GM12878 (cell line): Measurements from ENCODE around the gene ENOX1. TPM values are rescaled to one million over a fixed set of nuclear protein-coding genes. Genes with fewer than 3 reads are reported as not detected.

Source experiments
- ATAC-seq: fragments of 200-7000 bp; cut with Tn5 transposase; 3 replicates; pipeline ENCODE4 v1.9.1; 2020; ENCODE audit warnings: mild to moderate bottlenecking, moderate library complexity
- BruUV-seq: library from RNA; stranded (reverse); fragments of 400-500 nt; replicated peaks from 2 replicates; lab custom pipeline; 2021; lab: Mats Ljungman, UMichigan
- CTCF ChIA-PET: fragments of 300-600 bp; sonication (Branson Sonifier 250); formaldehyde crosslinking; extraction: SDS; loops from one replicate; lab custom pipeline; 2021; ENCODE audit warnings: inconsistent platforms; lab: Yijun Ruan, JAX
- POLR2A ChIA-PET: fragments of 350-600 bp; formaldehyde crosslinking; extraction: SDS; loops from one replicate; lab custom pipeline; 2021; ENCODE audit warnings: inconsistent platforms; lab: Charles Lee
- RAD21 ChIA-PET: fragments of 300-600 bp; sonication (Branson Sonifier 250); formaldehyde crosslinking; loops from one replicate; lab custom pipeline; 2023; ENCODE audit warnings: antibody characterized with exemption; ENCODE audit not compliant: unreplicated experiment; lab: Charles Lee
- SMC1A ChIA-PET: fragments of 300-600 bp; sonication (Branson Sonifier 250); formaldehyde crosslinking; loops from one replicate; lab custom pipeline; 2023; ENCODE audit not compliant: unreplicated experiment, uncharacterized antibody; lab: Charles Lee
- DNase-seq: peaks from one replicate; pipeline ENCODE4 v3.0.0-alpha.2; 2011; ENCODE audit warnings: low read depth, low spot score
- FAIRE-seq: peaks from 3 replicates; lab custom pipeline; 2011; peaks lifted over from hg19 to GRCh38; lab: Jason Lieb, UNC
- H2AFZ ChIP-seq: 2 replicates; pipeline ENCODE4 v1.6.0; 2011; ENCODE audit warnings: low read depth, low read length, control low read depth; ENCODE audit not compliant: control insufficient read depth
- H3K27ac ChIP-seq: 2 replicates; pipeline ENCODE4 v1.5.1; 2011; ENCODE audit warnings: control low read depth; ENCODE audit not compliant: control insufficient read depth, insufficient read depth
- H3K27me3 ChIP-seq, 2 experiments: replicated peaks in 1 of 2; 2 replicates each; pipeline versions ENCODE4 v1.6.0 to v1.6.1; 2011; ENCODE audit warnings: low read length in 1 of 2; ENCODE audit not compliant: control insufficient read depth in 2 of 2, insufficient read depth in 2 of 2
- H3K36me3 ChIP-seq, 2 experiments: 2 replicates each; pipeline ENCODE4 v1.5.1; 2011; ENCODE audit warnings: low read length in 1 of 2; ENCODE audit not compliant: control insufficient read depth in 2 of 2, insufficient read depth in 2 of 2
- H3K4me1 ChIP-seq: 2 replicates; pipeline ENCODE4 v1.6.1; 2011; ENCODE audit warnings: mild to moderate bottlenecking, low read length, moderate library complexity, mixed read lengths; ENCODE audit not compliant: control insufficient read depth, insufficient read depth
- H3K4me2 ChIP-seq: 2 replicates; pipeline ENCODE4 v1.6.0; 2011; ENCODE audit warnings: control low read depth; ENCODE audit not compliant: control insufficient read depth, insufficient read depth
- H3K4me3 ChIP-seq: fragments of 200-600 bp; sonication (generic); 2 replicates; pipeline ENCODE4 v1.5.1; 2016
- H3K79me2 ChIP-seq: 2 replicates; pipeline ENCODE4 v1.6.0; 2011; ENCODE audit warnings: low read length; ENCODE audit not compliant: control insufficient read depth, insufficient read depth
- H3K9ac ChIP-seq: 2 replicates; pipeline ENCODE4 v1.8.0; 2011; ENCODE audit warnings: low read length, control low read depth, mixed read lengths; ENCODE audit not compliant: control insufficient read depth, insufficient read depth
- H3K9me3 ChIP-seq: replicated peaks from 3 replicates; pipeline ENCODE4 v1.5.1; 2011; ENCODE audit warnings: mild to moderate bottlenecking, low read length; ENCODE audit not compliant: control insufficient read depth, insufficient read depth
- H4K20me1 ChIP-seq: 2 replicates; pipeline ENCODE4 v1.6.0; 2011; ENCODE audit not compliant: control insufficient read depth, insufficient read depth
- CBX5 ChIP-seq: sonication (generic); IDR thresholded peaks from 2 replicates; pipeline ENCODE4 v1.6.1; 2016; ENCODE audit warnings: low read depth, moderate library complexity, mild to moderate bottlenecking, inconsistent platforms
- CEBPB ChIP-seq, 2 experiments: fragments of 150-350 bp in 1 of 2; IDR thresholded peaks; 2 replicates each; pipeline ENCODE4 v1.6.1; 2012 to 2014; ENCODE audit warnings: low read depth in 2 of 2, low read length in 2 of 2, borderline replicate concordance in 1 of 2, inconsistent platforms in 1 of 2
- CHD2 ChIP-seq: IDR thresholded peaks from 2 replicates; pipeline ENCODE4 v1.6.1; 2011; ENCODE audit warnings: low read depth, low read length, improper control_type of control experiment, borderline replicate concordance
- E4F1 ChIP-seq: fragments of 450-650 bp; IDR thresholded peaks from 2 replicates; pipeline ENCODE4 v1.6.1; 2018; ENCODE audit warnings: borderline replicate concordance, mild to moderate bottlenecking; ENCODE audit not compliant: partially characterized antibody
- ELK1 ChIP-seq: IDR thresholded peaks from 2 replicates; pipeline ENCODE4 v1.6.1; 2012; ENCODE audit warnings: low read depth, low read length, improper control_type of control experiment
- KLF5 ChIP-seq: fragments of 450-650 bp; IDR thresholded peaks from 2 replicates; pipeline ENCODE4 v1.6.1; 2014; ENCODE audit warnings: mild to moderate bottlenecking; ENCODE audit not compliant: partially characterized antibody
- MEF2A ChIP-seq: IDR thresholded peaks from 2 replicates; pipeline ENCODE4 v1.6.1; 2011; ENCODE audit warnings: low read depth, mild to moderate bottlenecking, low read length, moderate library complexity; ENCODE audit not compliant: insufficient read depth
- RFX5 ChIP-seq: IDR thresholded peaks from 2 replicates; pipeline ENCODE4 v1.6.1; 2011; ENCODE audit warnings: low read depth, low read length, improper control_type of control experiment
- ZBTB11 ChIP-seq: fragments of 450-650 bp; formaldehyde crosslinking; IDR thresholded peaks from 2 replicates; pipeline ENCODE4 v1.5.0; 2022; ENCODE audit warnings: mild to moderate bottlenecking, missing genetic modification characterization
- ZNF24 ChIP-seq: fragments of 450-650 bp; IDR thresholded peaks from 2 replicates; pipeline ENCODE4 v1.6.1; 2017; ENCODE audit warnings: antibody characterized with exemption, mild to moderate bottlenecking
- WGBS: methylation state at CpG from one replicate; pipeline ENCODE4 v1.1.6; 2016; ENCODE audit warnings: low lambda C conversion rate; ENCODE audit not compliant: insufficient replicate concordance, insufficient coverage; ENCODE audit errors: missing lambda C conversion rate; 5-methylcytosine and 5-hydroxymethylcytosine counted together
- in situ Hi-C: fragments of 300-500 bp; cut with MboI; formaldehyde crosslinking; loops from 9 replicates; pipeline ENCODE4 v1.14.3; 2018; ENCODE audit warnings: mixed read lengths
- intact Hi-C: fragments of 100-400 bp; cut with micrococcal nuclease; formaldehyde crosslinking; loops from one replicate; pipeline ENCODE4 v1.14.2; 2022; ENCODE audit not compliant: unreplicated experiment
- polyA plus RNA-seq, 11 experiments: library from polyadenylated mRNA; depleted of rRNA in 4 of 11; unstranded in 6 of 11; stranded (reverse) in 5 of 11; fragments of >200 nt; fragmentation: Nextera tagmentation in 4 of 11; fragmentation: Illumina TruSeq in 1 of 11; extraction: Ambion mirVana in 4 of 11; extraction: Trizol in 1 of 11; gene quantifications; 1 replicate in 1 of 11; 2 replicates in 10 of 11; pipeline versions ENCODE4 v1.2.1 to v1.2.3, GENCODE V29; 2011 to 2016; ENCODE audit warnings: inconsistent platforms in 2 of 11, missing spikeins in 2 of 11, low read depth in 1 of 11
- total RNA-seq, 4 experiments: library from RNA; depleted of rRNA in 3 of 4; stranded (reverse); fragments of >200 nt in 3 of 4; fragmentation: Illumina TruSeq in 1 of 4; extraction: Trizol in 1 of 4; gene quantifications; 2 replicates each; pipeline versions ENCODE4 v1.2.1 to v1.2.3, GENCODE V29; 2013 to 2021

The ENOX1 gene
- total and polyA plus RNA-seq, 10 of the 15 experiments (the other 5 are each of a cell fraction or from before 2014, with no cell fraction given): 0.11 to 0.26 (median 0.15) TPM

GRCh38 chr13:43373400-43373799 is 413.4 kb downstream of the ENOX1 start:
- H2AFZ ChIP-seq: no peak overlapping the region
- H3K36me3 ChIP-seq: no peaks in the 10 kb centered on the region
- BruUV-seq: no TSS peak
- no peaks in the 10 kb centered on the region for H3K79me2 ChIP-seq
- RAD21 ChIA-PET: no interaction called here
- no peak overlapping the region for H3K4me3 ChIP-seq
- no peak for TF ChIP-seq ZNF24
- no peak for TF ChIP-seq MEF2A
- TF ChIP-seq RFX5: no peak
- TF ChIP-seq CEBPB (IDR thresholded peaks at IDR 0.05; ENCODE audit: borderline replicate concordance in 1 of 2, low read depth in 2 of 2, low read length in 2 of 2): no peak
- H3K4me2 ChIP-seq: no peak overlapping the region
- no peaks in the 10 kb centered on the region; the same call in 2 of the 3 replicates for H3K9me3 ChIP-seq
- H3K27me3 ChIP-seq: no peaks in the 10 kb centered on the region; a peak in 1 of 4 replicates
- 19% methylated on average over 4 of the region's 4 CpGs for WGBS
- H3K4me1 ChIP-seq: no peaks in the 10 kb centered on the region
- DNase-seq: no peak
- no peak for ATAC-seq
- CTCF ChIA-PET: no interaction called here
- H3K9ac ChIP-seq: no peak overlapping the region
- POLR2A ChIA-PET: no interaction called here
- no peaks in the 10 kb centered on the region for H4K20me1 ChIP-seq
- no peak overlapping the region for H3K27ac ChIP-seq
- SMC1A ChIA-PET: no interaction called here
- intact Hi-C loops: no loop called here
- FAIRE-seq: no peak
- in situ Hi-C loops: no loop called here

- Histone ChIP-seq H2AFZ (no peak overlapping the region), H3K4me1 (no peaks in the 10 kb centered on the region), H4K20me1 (no peaks in the 10 kb centered on the region), H3K9me3 (no peaks in the 10 kb centered on the region; the same call in 2 of the 3 replicates), H3K36me3 (no peaks in the 10 kb centered on the region), H3K4me2 (no peak overlapping the region), H3K79me2 (no peaks in the 10 kb centered on the region), H3K4me3 (no peak overlapping the region), H3K9ac (no peak overlapping the region), H3K27ac (no peak overlapping the region), H3K27me3 (no peaks in the 10 kb centered on the region; a peak in 1 of 4 replicates)
- FAIRE-seq (no peak), DNase-seq (no peak), ATAC-seq (no peak)
- 72% methylated on average over 6 of the region's 6 CpGs for WGBS
- intact Hi-C loops (no loop called here), in situ Hi-C loops (no loop called here)
- POLR2A ChIA-PET: no interaction called here
- RAD21 ChIA-PET: no interaction called here
- SMC1A ChIA-PET: interaction anchor here (1.0 kb wide), 1 partner anchor 9 kb away, joined by 3 read pairs; no protein-coding TSS in a partner anchor
- no TSS peak for BruUV-seq
- CTCF ChIA-PET: interaction anchor here (0.6 kb wide), 1 partner anchor 239 kb away, joined by 3 read pairs; no protein-coding TSS in a partner anchor
- TF ChIP-seq CHD2 (no peak), E4F1 (no peak), ZBTB11 (CRISPR knock-in tag) (no peak), KLF5 (no peak), ELK1 (no peak), CBX5 (no peak)
Observed at GRCh38 chr13:43370842-43371241, 415.9 kb downstream of the ENOX1 start.
